Colonic mucosa (tissue), 4 donors: ENCODE measurements around the gene NUP85. TPM values are rescaled to one million over a fixed set of nuclear protein-coding genes. Genes with fewer than 3 reads are reported as not detected.
"Not testable (repeated sequence)": the region's sequence is repeated elsewhere in the genome, so short reads cannot be mapped to it uniquely, and the experiment has no call there.

Experiments
- DNase-seq: peaks from one replicate; pipeline ENCODE4 v3.0.0-alpha.2; 2020
- H3K27ac ChIP-seq: fragments of 200-600 bp; one replicate; pipeline ENCODE4 v1.8.0; 2021
- H3K27me3 ChIP-seq: fragments of 200-600 bp; one replicate; pipeline ENCODE4 v1.8.0; 2021
- H3K36me3 ChIP-seq: fragments of 200-600 bp; one replicate; pipeline ENCODE4 v1.8.0; 2021
- H3K4me1 ChIP-seq: fragments of 200-600 bp; one replicate; pipeline ENCODE4 v1.8.0; 2021; ENCODE audit warnings: mild to moderate bottlenecking
- H3K4me3 ChIP-seq: fragments of 200-600 bp; one replicate; pipeline ENCODE4 v1.8.0; 2021
- H3K9ac ChIP-seq, 2 donors: one replicate each; pipeline ENCODE4 v1.7.0; 2013; ENCODE audit warnings: control low read depth in 2 of 2, low read depth in 2 of 2, low read length in 2 of 2
- H3K9me3 ChIP-seq: fragments of 200-600 bp; one replicate; pipeline ENCODE4 v1.8.0; 2021
- intact Hi-C: fragments of 100-400 bp; cut with DNase I; formaldehyde crosslinking; loops from one replicate; pipeline ENCODE4 v1.14.1; 2022
- total RNA-seq, 2 donors: library from RNA; stranded (reverse); fragmentation: NEBNext Ultra II Directional in 1 of 2; extraction: Animal tissue kit (Norgen Biotek cat#: 25700) in 1 of 2; gene quantifications; one replicate each; pipeline ENCODE4 v1.2.1, GENCODE V29; 2021
- TF ChIP-seq, protein P1 (sequence below): fragments of 200-600 bp; IDR thresholded peaks from one replicate; pipeline ENCODE4 v1.8.0; 2022; ENCODE audit warnings: antibody characterized with exemption, mild to moderate bottlenecking
- donor health status: healthy.
- donor health status: DM: no; HTN: no; CAD: no.
- donor health status: DM: no; HTN: no; CAD: no.

The NUP85 gene
- total RNA-seq, 2 donors from 2014 or later: 42.2 to 86.8 TPM

DNA sequence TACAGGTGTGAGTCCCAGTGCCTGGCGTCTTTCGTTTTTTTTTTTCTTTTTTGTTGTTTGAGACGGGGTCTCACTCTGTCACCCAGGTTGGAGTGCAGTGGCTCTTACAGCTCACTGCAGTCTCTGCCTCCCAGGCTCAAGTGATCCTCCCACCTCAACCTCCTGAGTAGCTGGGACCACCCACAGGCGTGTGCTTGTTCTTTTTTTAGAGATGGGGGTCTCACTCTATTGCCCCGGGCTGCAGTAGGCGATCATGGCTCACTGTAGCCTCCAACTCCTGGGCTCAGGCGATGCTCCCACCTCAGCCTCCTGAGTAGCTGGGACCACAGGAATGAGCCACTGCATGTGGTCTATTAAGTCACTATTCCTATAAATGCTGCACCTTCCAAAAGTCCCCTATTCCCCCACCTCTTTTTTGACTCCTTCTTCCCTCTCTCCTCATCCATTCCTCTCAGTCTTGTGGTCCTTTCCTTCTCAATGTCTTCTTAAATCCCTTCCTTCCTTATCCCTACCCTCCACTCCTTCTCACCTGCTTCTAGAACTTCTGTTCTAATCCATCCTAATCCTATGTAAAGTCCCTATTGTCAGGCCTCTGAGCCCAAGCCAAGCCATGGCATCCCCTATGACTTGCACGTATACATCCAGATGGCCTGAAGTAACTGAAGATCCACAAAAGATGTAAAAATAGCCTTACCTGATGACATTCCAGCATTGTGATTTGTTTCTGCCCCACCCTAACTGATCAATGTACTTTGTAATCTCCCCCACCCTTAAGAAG is 46.7 kb downstream of the NUP85 start:
- Histone ChIP-seq H3K9ac (no peak overlapping the region), H3K27ac (no peak overlapping the region), H3K36me3 (no peaks in the 10 kb centered on the region), H3K4me1 (no peaks in the 10 kb centered on the region), H3K9me3 (no peaks in the 10 kb centered on the region), H3K27me3 (no peaks in the 10 kb centered on the region), H3K4me3 (no peak overlapping the region)
- TF ChIP-seq, protein P1, sequence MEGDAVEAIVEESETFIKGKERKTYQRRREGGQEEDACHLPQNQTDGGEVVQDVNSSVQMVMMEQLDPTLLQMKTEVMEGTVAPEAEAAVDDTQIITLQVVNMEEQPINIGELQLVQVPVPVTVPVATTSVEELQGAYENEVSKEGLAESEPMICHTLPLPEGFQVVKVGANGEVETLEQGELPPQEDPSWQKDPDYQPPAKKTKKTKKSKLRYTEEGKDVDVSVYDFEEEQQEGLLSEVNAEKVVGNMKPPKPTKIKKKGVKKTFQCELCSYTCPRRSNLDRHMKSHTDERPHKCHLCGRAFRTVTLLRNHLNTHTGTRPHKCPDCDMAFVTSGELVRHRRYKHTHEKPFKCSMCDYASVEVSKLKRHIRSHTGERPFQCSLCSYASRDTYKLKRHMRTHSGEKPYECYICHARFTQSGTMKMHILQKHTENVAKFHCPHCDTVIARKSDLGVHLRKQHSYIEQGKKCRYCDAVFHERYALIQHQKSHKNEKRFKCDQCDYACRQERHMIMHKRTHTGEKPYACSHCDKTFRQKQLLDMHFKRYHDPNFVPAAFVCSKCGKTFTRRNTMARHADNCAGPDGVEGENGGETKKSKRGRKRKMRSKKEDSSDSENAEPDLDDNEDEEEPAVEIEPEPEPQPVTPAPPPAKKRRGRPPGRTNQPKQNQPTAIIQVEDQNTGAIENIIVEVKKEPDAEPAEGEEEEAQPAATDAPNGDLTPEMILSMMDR: no peak
- no peak for DNase-seq
- intact Hi-C loops: no loop called here

GRCh38 chr17:75255954-75256698 is 50.6 kb downstream of the NUP85 start:
- DNase-seq: not testable (repeated sequence)
- H3K4me1 ChIP-seq: peaks cover 12% of the 10 kb centered on the region

GRCh38 chr17:75257228-75257627 is 51.7 kb downstream of the NUP85 start:
- H3K27me3 ChIP-seq, H3K36me3 ChIP-seq, intact Hi-C loops, H3K4me3 ChIP-seq, H3K27ac ChIP-seq, H3K9me3 ChIP-seq, H3K9ac ChIP-seq, DNase-seq: not testable (repeated sequence)
- H3K4me1 ChIP-seq: peaks cover 12% of the 10 kb centered on the region

More at GRCh38 chr17:75255954-75256698, 50.6 kb downstream of the NUP85 start:
- intact Hi-C loops, H3K36me3 ChIP-seq, H3K27ac ChIP-seq, H3K27me3 ChIP-seq, H3K9me3 ChIP-seq, H3K4me3 ChIP-seq, H3K9ac ChIP-seq: not testable (repeated sequence)

GRCh38 chr17:75260641-75261335 is 55.3 kb downstream of the NUP85 start:
- peaks cover 20% of the 10 kb centered on the region for H3K4me1 ChIP-seq
- H3K27ac ChIP-seq: peak overlapping the region; percentile 81
- peak overlapping the region; percentile 93 for H3K4me3 ChIP-seq
- TF ChIP-seq, protein P1: no peak
- no peaks in the 10 kb centered on the region for H3K9me3 ChIP-seq
- peaks cover 4% of the 10 kb centered on the region for H3K36me3 ChIP-seq
- DNase-seq: no peak
- intact Hi-C loops: no loop called here
- H3K9ac ChIP-seq: peak overlapping the region; percentile 97 to 100
- H3K27me3 ChIP-seq: no peaks in the 10 kb centered on the region

DNA sequence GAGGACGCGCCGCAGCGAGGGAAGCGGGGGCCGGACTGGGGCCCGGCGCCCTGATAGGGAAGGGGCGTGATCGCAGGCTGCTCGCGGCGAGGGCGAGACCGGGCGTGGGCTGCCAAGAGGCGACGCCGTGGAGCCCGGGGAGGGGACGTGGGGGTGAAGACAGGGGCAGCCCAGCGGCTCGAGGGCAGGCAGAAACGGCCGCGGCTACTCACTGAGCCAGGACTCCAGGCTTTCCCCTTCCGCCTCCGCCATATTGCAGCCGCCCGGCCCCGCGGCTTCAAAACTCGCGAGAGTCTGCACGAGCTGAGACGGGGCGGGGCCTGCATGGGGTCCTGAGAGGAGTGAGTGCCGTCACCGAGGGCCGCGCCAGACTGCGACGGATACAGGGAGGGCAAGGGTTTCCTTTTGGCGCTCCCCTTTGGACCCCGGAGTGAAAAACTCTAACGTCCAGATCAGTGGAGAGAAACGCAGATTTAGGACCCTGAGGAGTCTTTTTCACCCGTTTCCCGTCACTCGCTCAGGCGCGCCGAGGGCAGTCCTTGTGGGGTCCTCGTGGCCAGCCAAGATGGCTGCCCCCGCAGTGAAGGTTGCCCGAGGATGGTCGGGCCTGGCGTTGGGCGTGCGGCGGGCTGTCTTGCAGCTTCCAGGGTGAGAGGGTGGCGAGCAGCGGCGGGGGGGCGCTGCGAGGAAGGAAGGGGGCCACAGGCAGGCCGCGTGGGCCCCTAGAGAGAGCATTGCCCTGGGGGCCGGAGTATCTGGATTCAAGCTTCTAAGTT is 56.0 kb downstream of the NUP85 start, which contains the start of the genes GGA3 and MRPS7:
GGA3 (minus strand) TSS at position 271 of the 776 bp plus-strand sequence; CDS start at position 252, 19 bp downstream.
MRPS7 (plus strand) TSS at position 544 of the 776 bp plus-strand sequence; CDS start at position 566, 22 bp downstream.
- Histone ChIP-seq H3K27me3 (no peaks in the 10 kb centered on the region), H3K36me3 (peaks cover 5% of the 10 kb centered on the region), H3K4me1 (peaks cover 20% of the 10 kb centered on the region), H3K4me3 (peak within 1 kb of the TSS; percentile 93), H3K9ac (peak within 1 kb of the TSS; percentile 97 to 100), H3K9me3 (no peaks in the 10 kb centered on the region), H3K27ac (peak within 1 kb of the TSS; percentile 81)
- peak; percentile 98 for DNase-seq
- intact Hi-C loops: no loop called here
- TF ChIP-seq, protein P1: no peak
